ENCODE results near the gene SPNS3.

Gene SPNS3

DNA sequence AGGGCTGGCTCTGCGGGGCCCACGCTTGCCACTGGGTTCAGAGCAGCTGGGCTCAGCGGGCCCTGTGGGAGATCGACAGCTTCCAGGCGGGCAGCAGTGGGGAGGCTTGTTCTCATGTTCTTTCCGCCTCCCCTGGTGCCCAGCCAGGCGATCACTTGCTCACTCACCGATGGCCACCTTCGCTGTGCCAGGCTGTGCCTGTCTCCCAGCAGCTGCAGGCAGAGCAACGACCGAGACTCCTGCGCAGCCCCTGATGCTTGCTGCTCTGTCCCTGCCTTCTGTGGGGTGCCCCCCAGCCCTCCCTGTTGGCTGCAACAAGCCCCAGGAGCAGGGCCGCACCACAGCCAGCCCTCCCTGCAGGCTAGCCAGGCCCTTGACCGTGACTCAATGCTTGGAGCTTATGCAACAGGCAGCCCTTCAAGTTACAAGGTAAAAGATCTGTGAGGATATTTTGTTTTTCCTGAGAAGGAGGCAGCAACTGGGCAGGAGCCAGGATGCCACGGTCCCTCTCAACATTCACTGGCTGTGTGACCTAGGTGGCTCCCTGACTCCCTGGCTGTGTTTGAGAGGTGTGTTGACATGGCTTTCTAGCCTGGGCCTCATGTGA is 55.4 kb downstream of the SPNS3 start:
- no peak for DNase-seq (ENCODE audit: low read depth in 2 of 2)

GRCh38 chr17:4490109-4490591 is 56.4 kb downstream of the SPNS3 start:
- no peak for DNase-seq (ENCODE audit: low read depth in 2 of 2)

GRCh38 chr17:4490637-4491061 is 56.9 kb downstream of the SPNS3 start:
- no peak for DNase-seq (ENCODE audit: low read depth in 2 of 2)

- no peak for DNase-seq (ENCODE audit: low read depth in 2 of 2)
Measured at GRCh38 chr17:4492721-4493561, 59.2 kb downstream of the SPNS3 start.

DNA sequence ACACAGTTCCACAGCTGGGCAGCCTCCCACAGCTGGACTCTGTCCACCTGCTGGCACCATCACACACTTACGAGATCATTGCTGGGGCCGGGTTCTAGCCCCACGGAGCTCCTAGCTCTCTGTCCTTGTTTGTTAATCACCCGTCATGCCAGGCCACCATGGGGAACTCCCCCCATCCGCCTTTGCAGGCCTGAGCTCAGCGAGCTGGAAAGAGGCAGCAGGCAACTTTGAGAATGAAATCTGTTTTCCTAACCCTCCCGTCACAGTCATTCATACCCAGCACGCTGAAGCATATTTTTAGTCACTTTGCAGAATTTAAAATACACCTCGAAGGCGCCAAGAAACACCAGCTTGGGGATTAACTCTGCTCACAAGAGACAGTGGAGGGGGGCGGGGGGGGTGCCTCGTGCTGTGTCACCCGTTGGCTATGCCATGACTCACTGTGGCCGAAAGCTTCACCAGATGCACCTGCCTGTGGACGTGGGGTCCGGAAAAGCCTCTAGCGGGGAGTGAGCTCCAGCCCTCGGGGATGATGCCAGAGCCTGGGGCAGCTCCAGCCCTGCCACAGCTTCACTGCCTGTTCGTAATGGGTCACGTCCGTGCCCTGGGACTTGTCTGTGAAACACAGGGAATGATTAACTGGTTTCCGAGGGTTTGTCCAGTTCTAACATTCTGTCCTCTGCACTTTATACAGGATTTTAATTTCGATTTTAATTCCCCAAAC is 63.5 kb downstream of the SPNS3 start:
- DNase-seq (ENCODE audit: low read depth in 2 of 2), result no peak

DNA sequence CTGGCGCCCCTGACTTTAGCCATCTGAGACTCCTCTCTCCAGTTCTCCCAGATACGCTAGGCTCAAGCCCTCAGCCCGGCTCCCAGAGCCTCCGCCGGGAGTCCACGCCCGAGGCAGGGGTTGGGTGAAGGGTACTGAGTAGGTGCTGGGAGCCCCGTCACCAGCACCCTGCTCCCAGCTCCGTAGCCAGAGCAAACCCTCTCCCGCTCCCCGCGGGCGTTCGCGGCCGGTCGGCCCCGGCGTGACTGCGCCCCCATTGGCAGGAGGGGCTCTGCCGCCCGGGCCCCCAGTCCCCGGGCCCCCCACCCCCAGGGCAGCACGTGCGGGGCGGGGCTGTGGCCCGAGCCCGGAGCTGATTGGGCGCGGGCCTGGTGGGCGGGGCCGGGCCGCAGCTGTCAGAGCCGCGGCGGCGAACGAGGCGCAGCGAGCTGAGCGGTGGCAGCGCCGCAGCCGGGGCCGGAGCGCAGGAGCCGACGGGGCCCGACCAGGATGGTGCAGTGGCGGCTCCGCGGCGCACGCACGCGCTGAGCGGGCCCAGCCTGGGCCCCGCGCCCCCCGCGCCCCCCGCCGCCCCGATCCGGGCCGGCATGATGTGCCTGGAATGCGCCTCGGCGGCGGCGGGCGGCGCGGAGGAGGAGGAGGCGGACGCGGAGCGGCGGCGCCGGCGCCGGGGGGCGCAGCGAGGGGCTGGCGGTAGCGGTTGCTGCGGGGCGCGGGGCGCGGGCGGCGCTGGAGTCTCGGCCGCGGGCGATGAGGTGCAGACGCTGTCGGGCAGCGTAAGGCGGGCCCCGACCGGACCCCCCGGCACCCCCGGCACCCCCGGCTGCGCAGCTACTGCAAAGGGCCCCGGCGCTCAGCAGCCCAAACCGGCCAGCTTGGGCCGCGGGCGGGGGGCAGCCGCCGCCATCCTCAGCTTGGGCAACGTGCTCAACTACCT is 65.0 kb downstream of the SPNS3 start, which contains the start of gene SPNS2:
SPNS2 (plus strand) TSS at position 421 of the 937 bp plus-strand sequence; CDS start at position 588, 167 bp downstream.
- DNase-seq (ENCODE audit: low read depth in 2 of 2), result peak; percentile 49 to 56

DNA sequence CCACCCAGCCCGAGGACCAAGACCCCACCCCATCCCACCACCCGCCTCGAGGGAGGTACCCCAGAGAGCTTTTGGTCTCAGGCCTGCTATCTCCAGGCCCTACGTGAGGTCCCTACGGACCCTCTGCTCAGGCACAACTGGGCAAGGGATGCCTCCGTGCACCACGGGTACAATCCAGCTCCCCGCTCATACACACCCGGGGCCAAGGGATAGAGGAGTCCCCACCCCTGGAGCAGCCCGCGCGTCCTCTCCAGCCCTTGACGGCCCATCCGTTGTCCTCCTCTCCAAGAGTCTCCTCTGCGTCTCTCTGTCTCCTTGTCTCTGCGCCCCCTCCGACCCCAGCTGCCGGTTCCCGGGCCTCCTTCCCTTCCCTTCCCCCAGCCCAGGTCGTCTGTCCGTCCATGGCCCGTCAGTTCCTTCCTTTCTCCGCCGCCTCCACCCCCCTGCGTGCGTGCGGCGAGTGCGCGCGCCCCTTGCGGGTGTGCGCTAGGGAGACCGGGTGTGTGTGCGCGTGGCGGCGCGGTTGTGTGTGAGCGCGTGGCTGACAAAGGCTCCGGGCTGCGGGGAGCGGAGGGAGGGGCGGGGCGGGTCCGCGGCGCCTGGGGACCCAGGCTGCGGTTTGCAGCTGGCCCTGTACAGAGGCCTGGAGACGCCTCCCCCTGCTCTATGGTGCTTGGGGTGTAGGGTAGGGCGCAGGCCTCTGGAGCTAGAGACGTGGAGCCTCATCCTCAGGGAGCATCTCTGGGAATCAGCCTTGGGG is 65.9 kb downstream of the SPNS3 start:
- no peak for DNase-seq (ENCODE audit: low read depth in 2 of 2)

- DNase-seq (ENCODE audit: low read depth in 2 of 2), result no peak
Measured at GRCh38 chr17:4500191-4500571, 66.4 kb downstream of the SPNS3 start.

GRCh38 chr17:4501295-4501949 is 67.7 kb downstream of the SPNS3 start:
- no peak for DNase-seq (ENCODE audit: low read depth in 2 of 2)

DNA sequence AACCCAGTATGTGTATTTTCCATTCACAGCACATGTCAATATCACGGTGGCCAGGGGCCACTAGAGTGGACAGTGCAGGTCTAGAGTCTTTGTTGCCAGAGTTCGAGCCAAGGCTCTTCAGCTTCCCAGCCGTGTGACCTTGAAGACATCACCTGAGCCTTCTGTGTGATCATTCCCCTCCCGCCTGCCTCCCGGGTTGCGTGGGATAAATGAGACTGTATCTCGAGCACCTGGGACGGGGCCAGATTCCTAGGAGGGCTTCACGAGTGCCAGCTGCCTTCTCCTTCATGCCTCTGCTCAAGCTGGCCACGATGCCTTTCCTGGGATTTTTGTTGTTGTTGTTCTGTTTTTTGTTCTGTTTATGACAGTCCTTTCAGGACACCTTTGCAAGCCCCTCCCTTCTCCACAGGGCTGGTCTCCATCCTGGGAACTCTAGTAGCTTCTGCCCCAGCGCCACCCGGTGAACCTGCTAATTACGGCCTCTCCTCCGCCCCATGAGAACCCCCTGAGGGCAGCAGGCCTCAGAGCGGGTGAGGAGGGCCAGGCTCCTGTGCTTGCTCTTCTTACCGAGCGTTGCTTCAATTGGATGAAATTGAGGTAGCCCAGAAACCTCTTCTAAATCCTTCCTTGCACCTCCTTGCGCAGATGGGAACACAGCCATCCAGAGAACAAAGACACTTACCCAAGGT is 68.9 kb downstream of the SPNS3 start:
- DNase-seq (ENCODE audit: low read depth in 2 of 2), result no peak

GRCh38 chr17:4503283-4504025 is 69.7 kb downstream of the SPNS3 start:
- no peak for DNase-seq (ENCODE audit: low read depth in 2 of 2)

DNA sequence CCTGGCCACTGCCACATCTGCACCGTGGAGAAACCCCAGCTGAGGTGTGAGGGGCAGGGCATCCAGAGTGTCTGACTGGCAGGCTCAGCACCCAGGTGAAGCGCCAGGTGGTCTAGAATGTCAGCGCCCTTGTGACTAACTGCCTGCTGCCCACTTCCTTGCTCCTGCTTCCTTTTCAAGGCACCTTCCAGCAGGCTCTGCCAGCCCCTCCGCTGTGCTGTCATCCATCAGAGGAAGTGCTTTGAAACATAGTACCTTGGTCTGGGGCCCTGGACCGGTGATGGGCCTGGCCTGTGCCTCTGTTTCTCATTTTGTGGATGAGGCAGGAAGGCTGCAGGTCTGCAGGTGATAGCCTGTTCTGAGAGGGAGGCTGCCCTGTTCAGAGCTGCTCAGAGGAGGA is 70.4 kb downstream of the SPNS3 start:
- no peak for DNase-seq (ENCODE audit: low read depth in 2 of 2)

- DNase-seq (ENCODE audit: low read depth in 2 of 2), result no peak
Measured at GRCh38 chr17:4505187-4505586, 71.4 kb downstream of the SPNS3 start.

DNA sequence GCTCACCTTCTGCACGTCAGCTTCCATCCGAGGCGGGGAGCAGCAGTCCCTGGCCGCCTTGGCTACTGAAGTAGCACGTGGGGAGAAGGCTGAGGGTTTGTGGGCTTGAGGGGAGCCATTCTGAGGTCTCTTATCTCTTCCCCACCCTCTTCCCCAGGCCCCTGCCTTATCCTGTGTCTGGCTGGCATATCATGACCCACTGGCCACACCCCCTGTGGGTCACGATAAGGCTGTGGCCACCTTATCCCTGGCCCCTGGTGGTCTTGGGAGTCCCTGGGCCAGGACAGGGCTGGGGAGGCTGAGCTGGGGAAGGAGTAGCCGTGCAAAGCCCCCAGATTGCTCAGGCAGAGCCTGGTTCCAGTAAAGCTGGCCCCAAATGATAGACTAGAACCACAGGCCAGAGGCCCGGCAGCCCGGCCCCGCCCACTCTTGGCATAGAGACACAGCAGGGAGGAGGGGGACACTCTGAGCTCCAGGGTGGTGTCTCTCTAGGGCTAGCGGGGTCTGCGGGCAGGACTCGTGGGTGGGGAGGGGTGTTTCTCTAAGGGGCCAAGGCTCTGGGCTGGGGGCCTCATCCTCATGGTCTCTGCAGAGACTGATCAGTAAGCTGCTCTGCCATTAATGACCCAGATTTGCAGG is 72.6 kb downstream of the SPNS3 start:
- DNase-seq (ENCODE audit: low read depth in 2 of 2), result no peak

- no peak for DNase-seq (ENCODE audit: low read depth in 2 of 2)
Measured at GRCh38 chr17:4506892-4507291, 73.2 kb downstream of the SPNS3 start.

DNA sequence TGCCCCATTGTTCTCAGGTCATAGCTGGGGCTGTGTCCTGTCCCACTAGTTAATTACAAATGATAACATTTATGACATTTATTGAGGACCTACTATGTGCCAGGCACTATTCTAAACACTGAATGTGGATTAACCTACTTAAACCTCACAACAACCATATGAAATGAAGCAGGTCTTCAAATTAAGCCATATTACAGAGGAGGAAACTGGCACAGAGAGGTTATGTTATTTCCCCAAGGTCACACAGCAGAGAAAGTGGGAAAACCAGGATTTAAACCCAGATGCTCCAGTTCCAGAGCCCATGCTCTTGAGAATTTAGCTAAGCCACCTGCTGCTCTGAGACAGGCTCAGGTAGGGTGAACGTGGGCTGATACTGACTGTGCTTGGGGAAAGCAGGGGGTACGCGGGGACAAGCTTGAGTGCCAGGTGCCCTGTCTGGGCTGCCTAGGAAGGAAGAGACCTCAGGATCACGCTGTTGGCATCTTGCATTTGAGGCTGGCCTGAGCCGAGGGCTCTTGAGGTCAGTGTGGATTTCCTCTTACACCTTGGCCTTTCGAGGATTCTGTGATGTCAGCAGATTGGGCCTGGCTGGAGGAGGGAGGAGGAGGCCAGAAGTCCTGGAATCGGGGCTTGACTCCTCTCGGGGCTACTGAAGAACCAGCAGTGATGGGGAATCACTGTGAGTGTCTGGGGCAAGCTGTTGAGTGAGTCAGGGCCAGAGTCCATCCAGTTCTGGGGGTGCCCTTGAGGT is 73.8 kb downstream of the SPNS3 start:
- DNase-seq (ENCODE audit: low read depth in 2 of 2), result no peak

- DNase-seq (ENCODE audit: low read depth in 2 of 2), result no peak
Measured at GRCh38 chr17:4508207-4508606, 74.5 kb downstream of the SPNS3 start.

All from stimulated activated CD8-positive, alpha-beta memory T cell treated with anti-CD3 and anti-CD28 coated beads, Interleukin-15, amount 100 ng/mL, for 48 hours (primary cell).